Lower leg skin (tissue), 4 donors: Measurements from ENCODE around the gene AKT1S1. TPM values are rescaled to one million over a fixed set of nuclear protein-coding genes. Genes with fewer than 3 reads are reported as not detected.
A peak's percentile ranks its signal among the peaks of the same experiment; 100 is the strongest.

Source experiments
- DNase-seq, 2 donors: peaks; one replicate each; pipeline ENCODE4 v3.0.0-alpha.2; 2019; ENCODE audit warnings: low spot score in 2 of 2
- H3K4me3 ChIP-seq: fragments of 200-600 bp; sonication (generic); 2 replicates; pipeline ENCODE4 v1.5.1; 2017; ENCODE audit warnings: mild to moderate bottlenecking, low read depth; ENCODE audit not compliant: poor library complexity, severe bottlenecking
- POLR2A ChIP-seq, 2 donors: fragments of 450-650 bp; IDR thresholded peaks; one replicate each; pipeline ENCODE4 v1.6.1; 2016 to 2017; ENCODE audit warnings: antibody characterized with exemption in 2 of 2, mild to moderate bottlenecking in 1 of 2, moderate library complexity in 1 of 2
- WGBS, 2 donors: methylation state at CpG; one replicate each; pipeline ENCODE4 v1.1.5; 2018; 5-methylcytosine and 5-hydroxymethylcytosine counted together
- intact Hi-C: fragments of 100-400 bp; cut with DNase I; formaldehyde crosslinking; loops from one replicate; pipeline ENCODE4 v1.15.0; 2023; ENCODE audit warnings: low total_unique reads
- total RNA-seq, 4 donors: library from RNA; depleted of rRNA; stranded (reverse); fragments of >200 nt; gene quantifications; one replicate each; pipeline ENCODE4 v1.1.0, GENCODE V29; 2016
- TF ChIP-seq, protein P1 (sequence below), 3 donors: fragments of 450-650 bp; IDR thresholded peaks; one replicate each; pipeline ENCODE4 v1.5.1; 2016; ENCODE audit warnings: antibody characterized with exemption in 3 of 3, mild to moderate bottlenecking in 3 of 3, moderate library complexity in 2 of 3

Gene AKT1S1
- total RNA-seq, 4 donors from 2014 or later = 15.3 to 28.9 (median 23.8) TPM

DNA sequence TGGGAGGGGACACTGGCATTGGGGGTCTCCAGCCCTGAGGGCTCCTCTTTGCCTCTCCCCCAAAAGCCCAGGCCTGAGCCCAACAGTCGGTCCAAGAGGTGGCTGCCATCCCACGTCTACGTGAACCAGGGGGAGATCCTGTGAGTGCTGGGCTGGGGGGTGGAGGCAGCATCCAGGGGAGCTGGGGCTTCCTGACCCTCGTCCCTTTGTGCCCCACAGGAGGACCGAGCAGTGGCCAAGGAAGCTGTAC is 19.4 kb downstream of the AKT1S1 start:
- no peak overlapping the region for H3K4me3 ChIP-seq
- peak in 1 of 2 donors; percentile 84 for DNase-seq
- intact Hi-C loops = no loop called here
- TF ChIP-seq, protein P1, sequence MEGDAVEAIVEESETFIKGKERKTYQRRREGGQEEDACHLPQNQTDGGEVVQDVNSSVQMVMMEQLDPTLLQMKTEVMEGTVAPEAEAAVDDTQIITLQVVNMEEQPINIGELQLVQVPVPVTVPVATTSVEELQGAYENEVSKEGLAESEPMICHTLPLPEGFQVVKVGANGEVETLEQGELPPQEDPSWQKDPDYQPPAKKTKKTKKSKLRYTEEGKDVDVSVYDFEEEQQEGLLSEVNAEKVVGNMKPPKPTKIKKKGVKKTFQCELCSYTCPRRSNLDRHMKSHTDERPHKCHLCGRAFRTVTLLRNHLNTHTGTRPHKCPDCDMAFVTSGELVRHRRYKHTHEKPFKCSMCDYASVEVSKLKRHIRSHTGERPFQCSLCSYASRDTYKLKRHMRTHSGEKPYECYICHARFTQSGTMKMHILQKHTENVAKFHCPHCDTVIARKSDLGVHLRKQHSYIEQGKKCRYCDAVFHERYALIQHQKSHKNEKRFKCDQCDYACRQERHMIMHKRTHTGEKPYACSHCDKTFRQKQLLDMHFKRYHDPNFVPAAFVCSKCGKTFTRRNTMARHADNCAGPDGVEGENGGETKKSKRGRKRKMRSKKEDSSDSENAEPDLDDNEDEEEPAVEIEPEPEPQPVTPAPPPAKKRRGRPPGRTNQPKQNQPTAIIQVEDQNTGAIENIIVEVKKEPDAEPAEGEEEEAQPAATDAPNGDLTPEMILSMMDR (IDR thresholded peaks at IDR 0.05) = no peak
- TF ChIP-seq POLR2A (IDR thresholded peaks at IDR 0.05) = no peak
- 80% methylated on average over 2 of the region's 5 CpGs; no CpG with 5 or more reads in 1 of the 2 donors for WGBS, 2 donors

DNA sequence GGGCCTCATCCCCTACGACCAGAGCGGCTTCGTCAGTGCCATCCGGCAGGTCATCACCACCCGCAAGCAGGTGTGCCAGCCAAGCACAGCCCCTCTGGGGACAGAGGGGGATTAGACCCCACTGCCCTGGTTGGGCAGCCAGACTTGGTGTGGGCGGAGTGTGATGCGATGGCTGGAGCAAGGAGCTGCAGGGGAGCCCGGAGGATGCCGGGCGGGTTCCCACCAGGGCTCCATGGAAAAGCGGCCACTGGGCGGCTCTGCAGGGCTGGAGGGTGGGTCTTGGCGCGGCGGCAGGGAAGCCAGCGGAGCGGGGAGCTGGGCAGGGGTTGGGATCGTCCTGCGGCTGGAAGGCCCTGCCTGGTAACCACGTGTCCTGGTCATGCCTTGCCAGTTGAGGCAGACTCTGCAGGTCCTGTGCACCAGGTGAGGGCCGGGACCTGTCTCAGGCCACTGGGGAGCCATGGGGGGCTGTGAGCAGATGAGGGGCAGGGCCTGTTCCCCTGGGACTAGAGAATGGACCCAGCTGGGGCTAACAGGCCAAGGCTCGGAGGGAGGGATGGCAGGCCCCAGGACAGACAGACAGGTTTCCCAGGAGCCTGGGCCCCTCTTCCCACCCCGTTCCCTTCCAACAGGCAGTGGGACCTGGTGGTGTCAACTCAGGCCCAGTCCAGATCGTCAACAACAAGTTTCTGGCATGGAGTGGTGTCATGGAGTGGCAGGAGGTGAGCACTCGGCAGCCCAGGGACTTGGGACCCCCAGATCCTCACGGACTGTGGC is 19.9 kb downstream of the AKT1S1 start:
- DNase-seq = no peak
- no peak overlapping the region for H3K4me3 ChIP-seq
- no peak for TF ChIP-seq POLR2A (IDR thresholded peaks at IDR 0.05)
- TF ChIP-seq, protein P1 (IDR thresholded peaks at IDR 0.05) = no peak
- intact Hi-C loops = no loop called here
- 91 to 94% methylated on average over 24 to 25 of the region's 26 CpGs for WGBS, 2 donors

DNA sequence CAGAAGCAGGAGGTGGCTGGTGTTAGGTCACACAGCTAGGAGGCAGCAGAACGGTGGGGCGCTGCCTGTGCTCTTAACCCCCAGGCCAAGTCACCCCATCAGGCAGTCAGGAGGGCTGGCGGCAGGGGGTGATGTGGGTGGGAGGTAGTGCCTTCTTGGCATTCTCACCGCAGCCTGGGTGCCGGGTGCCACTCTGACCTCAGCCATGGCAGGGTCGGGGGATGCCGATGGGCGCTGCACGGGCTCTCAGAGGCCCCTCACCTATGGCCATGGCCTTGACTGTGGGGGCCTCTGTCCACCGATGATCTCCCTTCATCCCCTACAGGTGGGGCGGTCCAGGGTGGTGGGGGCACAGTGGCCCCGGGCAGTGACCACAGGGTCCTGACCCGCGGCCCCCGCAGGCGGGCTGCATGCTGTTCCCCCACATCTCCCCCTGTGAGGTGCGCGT is 20.6 kb downstream of the AKT1S1 start:
- peak in 1 of 2 donors; percentile 13 for DNase-seq
- TF ChIP-seq, protein P1 (IDR thresholded peaks at IDR 0.05) = no peak
- no peak for TF ChIP-seq POLR2A (IDR thresholded peaks at IDR 0.05)
- WGBS, 2 donors = 89 to 92% methylated on average over 14 to 16 of the region's 18 CpGs
- H3K4me3 ChIP-seq = no peak overlapping the region
- intact Hi-C loops = no loop called here

DNA sequence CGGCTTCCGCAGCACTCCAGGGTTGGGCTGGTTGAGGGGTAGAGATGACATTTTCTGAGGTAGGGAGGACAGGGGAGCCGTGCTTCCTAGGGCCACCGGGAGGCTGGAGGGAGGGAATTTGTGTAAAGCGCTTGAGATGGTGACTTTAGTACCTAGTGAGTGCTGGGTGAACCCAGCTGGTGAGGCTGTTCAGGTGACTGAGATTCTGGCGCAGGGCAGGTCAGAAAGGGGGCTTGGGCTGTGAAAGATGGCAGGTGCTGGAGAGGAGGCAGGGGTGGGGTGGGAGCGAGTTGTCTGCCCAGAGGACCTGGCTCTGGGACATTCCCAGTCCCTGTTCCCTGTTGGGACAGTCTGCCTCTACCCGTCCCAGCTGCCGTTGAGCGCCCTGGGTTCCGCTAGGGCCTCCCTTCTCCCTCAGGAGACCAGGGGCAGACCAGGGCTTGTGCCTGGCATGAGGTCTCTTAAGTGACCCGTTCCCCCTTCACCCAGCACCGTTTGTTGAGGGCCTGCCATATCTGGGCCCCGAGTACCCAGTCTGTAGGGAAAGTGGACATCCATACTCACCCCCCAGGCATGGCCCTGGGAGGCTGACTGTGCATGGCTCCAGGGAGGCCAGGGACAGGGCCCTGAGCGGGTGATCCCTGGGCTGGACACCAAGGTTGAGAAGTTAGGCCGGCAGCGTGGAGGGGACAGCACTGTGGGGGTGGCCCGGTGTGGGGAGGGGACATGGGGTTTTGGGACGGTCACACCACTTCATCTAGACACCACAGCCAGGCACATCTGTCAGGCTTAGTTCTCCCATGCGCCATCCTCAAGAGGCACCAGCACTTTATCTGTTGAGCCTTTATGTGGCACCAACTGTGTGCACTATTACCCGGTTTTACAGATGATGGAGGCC is 21.2 kb downstream of the AKT1S1 start:
- DNase-seq = peak; percentile 14 to 80
- TF ChIP-seq, protein P1 (IDR thresholded peaks at IDR 0.05) = no peak
- no peak for TF ChIP-seq POLR2A (IDR thresholded peaks at IDR 0.05)
- no peak overlapping the region for H3K4me3 ChIP-seq
- intact Hi-C loops = no loop called here
- 82 to 88% methylated on average over 18 to 20 of the region's 21 CpGs for WGBS, 2 donors

DNA sequence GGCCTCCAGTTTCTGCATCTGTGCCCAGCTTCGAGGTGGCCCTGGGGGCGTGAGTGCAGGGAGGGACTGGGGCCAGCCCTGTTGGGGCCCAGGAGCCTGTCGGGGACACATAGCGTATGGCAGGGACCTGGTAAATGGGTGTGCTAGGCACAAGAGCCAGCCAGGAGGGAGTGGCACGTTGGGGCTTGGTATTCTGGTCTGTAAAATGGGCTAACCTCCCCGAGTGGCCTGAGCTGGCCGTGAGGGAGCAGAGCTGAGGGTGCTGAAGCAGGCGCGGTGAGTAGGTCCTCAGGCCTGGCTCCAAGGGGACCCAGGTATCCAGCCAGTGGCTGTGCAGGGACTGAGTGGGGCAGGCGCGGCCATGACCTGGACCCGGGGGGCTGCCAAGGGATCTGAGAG is 21.9 kb downstream of the AKT1S1 start:
- TF ChIP-seq, protein P1 (IDR thresholded peaks at IDR 0.05) = no peak
- no peak for TF ChIP-seq POLR2A (IDR thresholded peaks at IDR 0.05)
- intact Hi-C loops = no loop called here
- no peak for DNase-seq
- no peak overlapping the region for H3K4me3 ChIP-seq
- 85 to 92% methylated on average over 12 of the region's 12 CpGs for whole genome bisulfite sequencing, 2 donors
